Measurements from ENCODE around the gene SIRT5.

Gene SIRT5

DNA sequence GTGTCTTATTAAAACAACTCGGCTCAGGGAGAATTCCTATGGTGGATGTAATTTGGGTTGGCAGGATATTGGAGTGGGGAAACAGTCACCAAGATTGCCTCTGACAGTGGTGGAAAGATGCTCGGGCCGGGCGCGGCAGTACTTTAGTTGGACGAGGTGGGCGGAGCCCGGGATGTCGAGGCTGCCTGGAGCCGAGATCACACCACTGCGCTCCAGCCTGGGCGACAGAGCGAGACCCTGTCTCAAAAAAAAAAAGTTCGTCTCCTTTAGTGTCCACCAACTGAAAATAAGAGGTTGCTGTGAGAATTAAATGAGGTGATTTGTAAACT is 41.4 kb downstream of the SIRT5 start (continued):
- TF ChIP-seq ZBTB8A (tag by site-specific recombination; IDR thresholded peaks at IDR 0.05) (no peak), ZNF19 (tag by site-specific recombination; IDR thresholded peaks at IDR 0.05; ENCODE audit: low read depth) (no peak), ZNF629 (tag by site-specific recombination; IDR thresholded peaks at IDR 0.05) (no peak), ZSCAN23 (tag by site-specific recombination; IDR thresholded peaks at IDR 0.05) (no peak), ZNF175 (tag by site-specific recombination; IDR thresholded peaks at IDR 0.05) (no peak), ZNF169 (tag by site-specific recombination; IDR thresholded peaks at IDR 0.05) (no peak), ZNF114 (tag by site-specific recombination; IDR thresholded peaks at IDR 0.05) (no peak), ZNF701 (tag by site-specific recombination; IDR thresholded peaks at IDR 0.05) (no peak), HOXC10 (CRISPR knock-in tag; IDR thresholded peaks at IDR 0.05) (no peak), ZNF324 (tag by site-specific recombination; IDR thresholded peaks at IDR 0.05) (no peak), OVOL3 (tag by site-specific recombination; IDR thresholded peaks at IDR 0.05) (no peak), ZNF670 (tag by site-specific recombination; IDR thresholded peaks at IDR 0.05; ENCODE audit: low read depth) (no peak), ZNF792 (tag by site-specific recombination; IDR thresholded peaks at IDR 0.05) (no peak), ZFHX2 (tag by site-specific recombination; conservative IDR thresholded peaks at IDR 0.05) (no peak), ZBTB48 (tag by site-specific recombination; IDR thresholded peaks at IDR 0.05) (no peak), ZNF292 (tag by site-specific recombination; IDR thresholded peaks at IDR 0.05; ENCODE audit: borderline replicate concordance, low read depth) (no peak), ZNF707 (tag by site-specific recombination; IDR thresholded peaks at IDR 0.05) (no peak), ZBTB7A (tag by site-specific recombination; IDR thresholded peaks at IDR 0.05; ENCODE audit: low read depth) (no peak), KLF1 (tag by site-specific recombination; IDR thresholded peaks at IDR 0.05) (0 out of 2 replicates have a peak, but pooled peaks have one; percentile 8), PRDM4 (tag by site-specific recombination; IDR thresholded peaks at IDR 0.05) (no peak), KLF7 (tag by site-specific recombination; IDR thresholded peaks at IDR 0.05; ENCODE audit: borderline replicate concordance) (no peak), HOXA7 (CRISPR knock-in tag; IDR thresholded peaks at IDR 0.05; ENCODE audit: borderline replicate concordance) (no peak), ZSCAN4 (tag by site-specific recombination; IDR thresholded peaks at IDR 0.05) (no peak)
- TF ChIP-seq, protein P1, sequence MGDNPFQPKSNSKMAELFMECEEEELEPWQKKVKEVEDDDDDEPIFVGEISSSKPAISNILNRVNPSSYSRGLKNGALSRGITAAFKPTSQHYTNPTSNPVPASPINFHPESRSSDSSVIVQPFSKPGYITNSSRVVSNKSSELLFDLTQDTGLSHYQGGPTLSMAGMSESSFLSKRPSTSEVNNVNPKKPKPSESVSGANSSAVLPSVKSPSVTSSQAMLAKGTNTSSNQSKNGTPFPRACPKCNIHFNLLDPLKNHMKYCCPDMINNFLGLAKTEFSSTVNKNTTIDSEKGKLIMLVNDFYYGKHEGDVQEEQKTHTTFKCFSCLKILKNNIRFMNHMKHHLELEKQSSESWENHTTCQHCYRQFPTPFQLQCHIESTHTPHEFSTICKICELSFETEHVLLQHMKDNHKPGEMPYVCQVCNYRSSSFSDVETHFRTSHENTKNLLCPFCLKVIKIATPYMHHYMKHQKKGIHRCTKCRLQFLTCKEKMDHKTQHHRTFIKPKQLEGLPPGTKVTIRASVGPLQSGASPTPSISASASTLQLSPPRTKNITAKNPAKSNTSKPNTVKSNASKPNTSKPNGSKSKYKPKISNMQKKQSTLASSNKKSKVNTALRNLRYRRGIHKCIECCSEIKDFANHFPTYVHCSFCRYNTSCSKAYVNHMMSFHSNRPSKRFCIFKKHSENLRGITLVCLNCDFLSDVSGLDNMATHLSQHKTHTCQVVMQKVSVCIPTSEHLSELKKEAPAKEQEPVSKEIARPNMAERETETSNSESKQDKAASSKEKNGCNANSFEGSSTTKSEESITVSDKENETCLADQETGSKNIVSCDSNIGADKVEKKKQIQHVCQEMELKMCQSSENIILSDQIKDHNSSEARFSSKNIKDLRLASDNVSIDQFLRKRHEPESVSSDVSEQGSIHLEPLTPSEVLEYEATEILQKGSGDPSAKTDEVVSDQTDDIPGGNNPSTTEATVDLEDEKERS (tag by site-specific recombination; IDR thresholded peaks at IDR 0.05), result no peak
- TF ChIP-seq, protein P2, sequence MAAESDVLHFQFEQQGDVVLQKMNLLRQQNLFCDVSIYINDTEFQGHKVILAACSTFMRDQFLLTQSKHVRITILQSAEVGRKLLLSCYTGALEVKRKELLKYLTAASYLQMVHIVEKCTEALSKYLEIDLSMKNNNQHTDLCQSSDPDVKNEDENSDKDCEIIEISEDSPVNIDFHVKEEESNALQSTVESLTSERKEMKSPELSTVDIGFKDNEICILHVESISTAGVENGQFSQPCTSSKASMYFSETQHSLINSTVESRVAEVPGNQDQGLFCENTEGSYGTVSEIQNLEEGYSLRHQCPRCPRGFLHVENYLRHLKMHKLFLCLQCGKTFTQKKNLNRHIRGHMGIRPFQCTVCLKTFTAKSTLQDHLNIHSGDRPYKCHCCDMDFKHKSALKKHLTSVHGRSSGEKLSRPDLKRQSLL (tag by site-specific recombination; IDR thresholded peaks at IDR 0.05), result peak; percentile 89; the same call in 1 of the 2 replicates
- TF ChIP-seq, protein P3, sequence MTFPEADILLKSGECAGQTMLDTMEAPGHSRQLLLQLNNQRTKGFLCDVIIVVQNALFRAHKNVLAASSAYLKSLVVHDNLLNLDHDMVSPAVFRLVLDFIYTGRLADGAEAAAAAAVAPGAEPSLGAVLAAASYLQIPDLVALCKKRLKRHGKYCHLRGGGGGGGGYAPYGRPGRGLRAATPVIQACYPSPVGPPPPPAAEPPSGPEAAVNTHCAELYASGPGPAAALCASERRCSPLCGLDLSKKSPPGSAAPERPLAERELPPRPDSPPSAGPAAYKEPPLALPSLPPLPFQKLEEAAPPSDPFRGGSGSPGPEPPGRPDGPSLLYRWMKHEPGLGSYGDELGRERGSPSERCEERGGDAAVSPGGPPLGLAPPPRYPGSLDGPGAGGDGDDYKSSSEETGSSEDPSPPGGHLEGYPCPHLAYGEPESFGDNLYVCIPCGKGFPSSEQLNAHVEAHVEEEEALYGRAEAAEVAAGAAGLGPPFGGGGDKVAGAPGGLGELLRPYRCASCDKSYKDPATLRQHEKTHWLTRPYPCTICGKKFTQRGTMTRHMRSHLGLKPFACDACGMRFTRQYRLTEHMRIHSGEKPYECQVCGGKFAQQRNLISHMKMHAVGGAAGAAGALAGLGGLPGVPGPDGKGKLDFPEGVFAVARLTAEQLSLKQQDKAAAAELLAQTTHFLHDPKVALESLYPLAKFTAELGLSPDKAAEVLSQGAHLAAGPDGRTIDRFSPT (tag by site-specific recombination; IDR thresholded peaks at IDR 0.05), result no peak
- TF ChIP-seq, protein P4, sequence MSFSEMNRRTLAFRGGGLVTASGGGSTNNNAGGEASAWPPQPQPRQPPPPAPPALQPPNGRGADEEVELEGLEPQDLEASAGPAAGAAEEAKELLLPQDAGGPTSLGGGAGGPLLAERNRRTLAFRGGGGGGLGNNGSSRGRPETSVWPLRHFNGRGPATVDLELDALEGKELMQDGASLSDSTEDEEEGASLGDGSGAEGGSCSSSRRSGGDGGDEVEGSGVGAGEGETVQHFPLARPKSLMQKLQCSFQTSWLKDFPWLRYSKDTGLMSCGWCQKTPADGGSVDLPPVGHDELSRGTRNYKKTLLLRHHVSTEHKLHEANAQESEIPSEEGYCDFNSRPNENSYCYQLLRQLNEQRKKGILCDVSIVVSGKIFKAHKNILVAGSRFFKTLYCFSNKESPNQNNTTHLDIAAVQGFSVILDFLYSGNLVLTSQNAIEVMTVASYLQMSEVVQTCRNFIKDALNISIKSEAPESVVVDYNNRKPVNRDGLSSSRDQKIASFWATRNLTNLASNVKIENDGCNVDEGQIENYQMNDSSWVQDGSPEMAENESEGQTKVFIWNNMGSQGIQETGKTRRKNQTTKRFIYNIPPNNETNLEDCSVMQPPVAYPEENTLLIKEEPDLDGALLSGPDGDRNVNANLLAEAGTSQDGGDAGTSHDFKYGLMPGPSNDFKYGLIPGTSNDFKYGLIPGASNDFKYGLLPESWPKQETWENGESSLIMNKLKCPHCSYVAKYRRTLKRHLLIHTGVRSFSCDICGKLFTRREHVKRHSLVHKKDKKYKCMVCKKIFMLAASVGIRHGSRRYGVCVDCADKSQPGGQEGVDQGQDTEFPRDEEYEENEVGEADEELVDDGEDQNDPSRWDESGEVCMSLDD (tag by site-specific recombination; IDR thresholded peaks at IDR 0.05), result no peak
- TF ChIP-seq, protein P5, sequence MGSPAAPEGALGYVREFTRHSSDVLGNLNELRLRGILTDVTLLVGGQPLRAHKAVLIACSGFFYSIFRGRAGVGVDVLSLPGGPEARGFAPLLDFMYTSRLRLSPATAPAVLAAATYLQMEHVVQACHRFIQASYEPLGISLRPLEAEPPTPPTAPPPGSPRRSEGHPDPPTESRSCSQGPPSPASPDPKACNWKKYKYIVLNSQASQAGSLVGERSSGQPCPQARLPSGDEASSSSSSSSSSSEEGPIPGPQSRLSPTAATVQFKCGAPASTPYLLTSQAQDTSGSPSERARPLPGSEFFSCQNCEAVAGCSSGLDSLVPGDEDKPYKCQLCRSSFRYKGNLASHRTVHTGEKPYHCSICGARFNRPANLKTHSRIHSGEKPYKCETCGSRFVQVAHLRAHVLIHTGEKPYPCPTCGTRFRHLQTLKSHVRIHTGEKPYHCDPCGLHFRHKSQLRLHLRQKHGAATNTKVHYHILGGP (tag by site-specific recombination; IDR thresholded peaks at IDR 0.05), result no peak

Measured in HEK293 (cell line).